AG09319 (cell line): ENCODE data around the gene SERPINI1.

Experiments
- DNase-seq: peaks from one replicate; pipeline ENCODE4 v3.0.0-alpha.2; 2010; ENCODE audit warnings: low read depth; ENCODE audit errors: extremely low read depth
- CTCF ChIP-seq: IDR thresholded peaks from 2 replicates; pipeline ENCODE4 v1.5.1; 2011; ENCODE audit warnings: low read depth, mild to moderate bottlenecking, inconsistent platforms, low read length, moderate library complexity

Gene SERPINI1

GRCh38 chr3:167743799-167744198, 8.3 kb downstream of the SERPINI1 start:
- no peak for TF ChIP-seq CTCF
- DNase-seq = no peak

- TF ChIP-seq CTCF = no peak
- DNase-seq = no peak
These were observed 13.7 kb downstream of the SERPINI1 start for GRCh38 chr3:167749209-167749608.

- DNase-seq = no peak
These were observed 14.2 kb downstream of the SERPINI1 start for GRCh38 chr3:167749728-167750127.

GRCh38 chr3:167750272-167750971, 14.9 kb downstream of the SERPINI1 start:
- DNase-seq = no peak
- no peak for TF ChIP-seq CTCF

More at GRCh38 chr3:167749728-167750127, 14.2 kb downstream of the SERPINI1 start:
- no peak for TF ChIP-seq CTCF

- TF ChIP-seq CTCF = no peak
- no peak for DNase-seq
These were observed 18.5 kb downstream of the SERPINI1 start for GRCh38 chr3:167754049-167754448.

GRCh38 chr3:167761302-167761701, 25.8 kb downstream of the SERPINI1 start:
- DNase-seq = no peak
- no peak for TF ChIP-seq CTCF

GRCh38 chr3:167762296-167762695, 26.8 kb downstream of the SERPINI1 start:
- TF ChIP-seq CTCF = no peak

More at GRCh38 chr3:167762296-167762695, 26.8 kb downstream of the SERPINI1 start:
- no peak for DNase-seq
